Vagina (tissue), 2 donors: ENCODE data around the gene AP3D1.

Experiments used
- CTCF ChIP-seq, 3 experiments: fragments of 450-650 bp in 2 of 3; fragments of 200-600 bp in 1 of 3; sonication (generic) in 1 of 3; IDR thresholded peaks; one replicate each; pipeline ENCODE4 v1.5.1; 2017 to 2019; ENCODE audit warnings: antibody characterized with exemption in 3 of 3, mild to moderate bottlenecking in 2 of 3, moderate library complexity in 2 of 3
- POLR2A ChIP-seq, 2 donors: fragments of 450-650 bp; IDR thresholded peaks; one replicate each; pipeline ENCODE4 v1.6.1; 2017; ENCODE audit warnings: antibody characterized with exemption in 2 of 2, mild to moderate bottlenecking in 2 of 2, moderate library complexity in 2 of 2
- POLR2AphosphoS5 ChIP-seq, 2 donors: sonication (generic); formaldehyde crosslinking; IDR thresholded peaks; one replicate each; pipeline ENCODE4 v1.9.0; 2017; ENCODE audit warnings: antibody characterized with exemption in 2 of 2, mild to moderate bottlenecking in 2 of 2, low read depth in 1 of 2; ENCODE audit not compliant: insufficient read depth in 1 of 2

- no peak for TF ChIP-seq CTCF (IDR thresholded peaks at IDR 0.05)
- TF ChIP-seq POLR2A (IDR thresholded peaks at IDR 0.05): no peak
- TF ChIP-seq POLR2AphosphoS5 (IDR thresholded peaks at IDR 0.05; ENCODE audit: insufficient read depth in 1 of 2, low read depth in 1 of 2): peak; percentile 65 to 79
Observed at GRCh38 chr19:2053601-2054389, 97.6 kb downstream of the AP3D1 start.
